ENCODE measurements around the gene PPFIA4. TPM values are rescaled to one million over a fixed set of nuclear protein-coding genes. Genes with fewer than 3 reads are reported as not detected.

Gene PPFIA4
- total and polyA plus RNA-seq, 9 of the 15 experiments (the other 6 are each of a cell fraction or from before 2014, with no cell fraction given), result 0.07 to 12.0 (median 0.70) TPM

DNA sequence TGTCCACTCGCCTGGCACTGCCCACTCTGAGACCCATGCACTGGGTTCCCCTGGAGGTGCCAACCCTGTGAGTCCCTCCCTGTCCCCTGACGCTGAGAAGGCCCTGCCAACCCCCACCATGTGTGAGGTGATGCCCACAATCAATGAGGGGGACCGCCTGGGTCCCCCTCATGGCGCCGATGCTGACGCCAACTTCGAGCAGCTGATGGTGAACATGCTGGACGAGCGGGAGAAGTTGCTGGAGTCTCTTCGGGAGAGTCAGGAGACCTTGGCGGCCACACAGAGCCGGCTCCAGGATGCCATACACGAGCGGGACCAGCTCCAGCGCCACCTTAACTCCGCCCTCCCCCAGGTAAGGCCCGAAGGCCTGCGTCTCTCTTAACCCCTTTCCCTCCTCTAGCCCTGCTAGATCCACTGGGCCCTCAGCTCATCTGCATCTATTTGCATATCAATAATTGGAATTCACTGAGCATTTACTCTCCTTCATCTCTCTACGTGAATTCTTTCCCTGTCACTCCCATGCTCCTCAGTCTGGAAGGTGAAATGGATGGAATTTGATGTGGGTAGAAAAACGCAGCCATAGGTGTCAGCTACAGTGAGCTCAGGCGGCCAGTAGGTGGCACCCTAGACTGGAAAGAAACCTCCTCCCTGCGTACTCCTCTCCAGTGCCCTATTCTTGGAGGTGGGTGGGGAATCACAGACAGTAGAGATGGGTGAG is 12.8 kb downstream of the PPFIA4 start (continued):
- TF ChIP-seq TEAD1 (CRISPR knock-in tag; IDR thresholded peaks at IDR 0.05) (0 out of 4 replicates have a peak, but pooled peaks of 1 of the 2 experiments have one; percentile 48), ZNF445 (CRISPR knock-in tag; IDR thresholded peaks at IDR 0.05; ENCODE audit: low read depth) (no peak), POLR2G (IDR thresholded peaks at IDR 0.05; ENCODE audit: low read depth, low read length) (no peak), HNRNPL (IDR thresholded peaks at IDR 0.05; ENCODE audit: low read depth, low read length) (no peak), TBL1XR1 (IDR thresholded peaks at IDR 0.05; ENCODE audit: low read length in 2 of 2) (peak in 1 of 2 experiments; percentile 11; a peak in 1 of 4 replicates), ZNF75A (CRISPR knock-in tag; IDR thresholded peaks at IDR 0.05) (no peak), ZEB2 (IDR thresholded peaks at IDR 0.05) (no peak), ZC3H8 (IDR thresholded peaks at IDR 0.05) (no peak), GTF2E2 (tag; IDR thresholded peaks at IDR 0.05) (no peak), POLR2AphosphoS2 (IDR thresholded peaks at IDR 0.05; ENCODE audit: low read length) (no peak), NR2C2 (CRISPR knock-in tag; IDR thresholded peaks at IDR 0.05) (no peak), NR2C2 (tag; IDR thresholded peaks at IDR 0.05) (no peak), FOXP1 (CRISPR knock-in tag; IDR thresholded peaks at IDR 0.05) (0 out of 2 replicates have a peak, but pooled peaks have one; percentile 45), RBM39 (optimal IDR thresholded peaks at IDR 0.05; ENCODE audit: low read depth, low read length) (peak; percentile 70), MCM2 (IDR thresholded peaks at IDR 0.05; ENCODE audit: low read depth) (no peak), ESRRB (CRISPR knock-in tag; IDR thresholded peaks at IDR 0.05; ENCODE audit: borderline replicate concordance) (no peak), ZNF212 (CRISPR knock-in tag; IDR thresholded peaks at IDR 0.05) (no peak), KDM1A (IDR thresholded peaks at IDR 0.05) (no peak), SRSF9 (IDR thresholded peaks at IDR 0.05; ENCODE audit: borderline replicate concordance, low read depth, low read length) (no peak)
- TF ChIP-seq, protein P1, sequence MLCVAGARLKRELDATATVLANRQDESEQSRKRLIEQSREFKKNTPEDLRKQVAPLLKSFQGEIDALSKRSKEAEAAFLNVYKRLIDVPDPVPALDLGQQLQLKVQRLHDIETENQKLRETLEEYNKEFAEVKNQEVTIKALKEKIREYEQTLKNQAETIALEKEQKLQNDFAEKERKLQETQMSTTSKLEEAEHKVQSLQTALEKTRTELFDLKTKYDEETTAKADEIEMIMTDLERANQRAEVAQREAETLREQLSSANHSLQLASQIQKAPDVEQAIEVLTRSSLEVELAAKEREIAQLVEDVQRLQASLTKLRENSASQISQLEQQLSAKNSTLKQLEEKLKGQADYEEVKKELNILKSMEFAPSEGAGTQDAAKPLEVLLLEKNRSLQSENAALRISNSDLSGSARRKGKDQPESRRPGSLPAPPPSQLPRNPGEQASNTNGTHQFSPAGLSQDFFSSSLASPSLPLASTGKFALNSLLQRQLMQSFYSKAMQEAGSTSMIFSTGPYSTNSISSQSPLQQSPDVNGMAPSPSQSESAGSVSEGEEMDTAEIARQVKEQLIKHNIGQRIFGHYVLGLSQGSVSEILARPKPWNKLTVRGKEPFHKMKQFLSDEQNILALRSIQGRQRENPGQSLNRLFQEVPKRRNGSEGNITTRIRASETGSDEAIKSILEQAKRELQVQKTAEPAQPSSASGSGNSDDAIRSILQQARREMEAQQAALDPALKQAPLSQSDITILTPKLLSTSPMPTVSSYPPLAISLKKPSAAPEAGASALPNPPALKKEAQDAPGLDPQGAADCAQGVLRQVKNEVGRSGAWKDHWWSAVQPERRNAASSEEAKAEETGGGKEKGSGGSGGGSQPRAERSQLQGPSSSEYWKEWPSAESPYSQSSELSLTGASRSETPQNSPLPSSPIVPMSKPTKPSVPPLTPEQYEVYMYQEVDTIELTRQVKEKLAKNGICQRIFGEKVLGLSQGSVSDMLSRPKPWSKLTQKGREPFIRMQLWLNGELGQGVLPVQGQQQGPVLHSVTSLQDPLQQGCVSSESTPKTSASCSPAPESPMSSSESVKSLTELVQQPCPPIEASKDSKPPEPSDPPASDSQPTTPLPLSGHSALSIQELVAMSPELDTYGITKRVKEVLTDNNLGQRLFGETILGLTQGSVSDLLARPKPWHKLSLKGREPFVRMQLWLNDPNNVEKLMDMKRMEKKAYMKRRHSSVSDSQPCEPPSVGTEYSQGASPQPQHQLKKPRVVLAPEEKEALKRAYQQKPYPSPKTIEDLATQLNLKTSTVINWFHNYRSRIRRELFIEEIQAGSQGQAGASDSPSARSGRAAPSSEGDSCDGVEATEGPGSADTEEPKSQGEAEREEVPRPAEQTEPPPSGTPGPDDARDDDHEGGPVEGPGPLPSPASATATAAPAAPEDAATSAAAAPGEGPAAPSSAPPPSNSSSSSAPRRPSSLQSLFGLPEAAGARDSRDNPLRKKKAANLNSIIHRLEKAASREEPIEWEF (CRISPR knock-in tag; IDR thresholded peaks at IDR 0.05), result no peak
- TF ChIP-seq, protein P2, sequence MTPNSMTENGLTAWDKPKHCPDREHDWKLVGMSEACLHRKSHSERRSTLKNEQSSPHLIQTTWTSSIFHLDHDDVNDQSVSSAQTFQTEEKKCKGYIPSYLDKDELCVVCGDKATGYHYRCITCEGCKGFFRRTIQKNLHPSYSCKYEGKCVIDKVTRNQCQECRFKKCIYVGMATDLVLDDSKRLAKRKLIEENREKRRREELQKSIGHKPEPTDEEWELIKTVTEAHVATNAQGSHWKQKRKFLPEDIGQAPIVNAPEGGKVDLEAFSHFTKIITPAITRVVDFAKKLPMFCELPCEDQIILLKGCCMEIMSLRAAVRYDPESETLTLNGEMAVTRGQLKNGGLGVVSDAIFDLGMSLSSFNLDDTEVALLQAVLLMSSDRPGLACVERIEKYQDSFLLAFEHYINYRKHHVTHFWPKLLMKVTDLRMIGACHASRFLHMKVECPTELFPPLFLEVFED (CRISPR knock-in tag; conservative IDR thresholded peaks at IDR 0.05), result 0 out of 2 replicates have a peak, but pooled peaks have one; percentile 33
- TF ChIP-seq, protein P3, sequence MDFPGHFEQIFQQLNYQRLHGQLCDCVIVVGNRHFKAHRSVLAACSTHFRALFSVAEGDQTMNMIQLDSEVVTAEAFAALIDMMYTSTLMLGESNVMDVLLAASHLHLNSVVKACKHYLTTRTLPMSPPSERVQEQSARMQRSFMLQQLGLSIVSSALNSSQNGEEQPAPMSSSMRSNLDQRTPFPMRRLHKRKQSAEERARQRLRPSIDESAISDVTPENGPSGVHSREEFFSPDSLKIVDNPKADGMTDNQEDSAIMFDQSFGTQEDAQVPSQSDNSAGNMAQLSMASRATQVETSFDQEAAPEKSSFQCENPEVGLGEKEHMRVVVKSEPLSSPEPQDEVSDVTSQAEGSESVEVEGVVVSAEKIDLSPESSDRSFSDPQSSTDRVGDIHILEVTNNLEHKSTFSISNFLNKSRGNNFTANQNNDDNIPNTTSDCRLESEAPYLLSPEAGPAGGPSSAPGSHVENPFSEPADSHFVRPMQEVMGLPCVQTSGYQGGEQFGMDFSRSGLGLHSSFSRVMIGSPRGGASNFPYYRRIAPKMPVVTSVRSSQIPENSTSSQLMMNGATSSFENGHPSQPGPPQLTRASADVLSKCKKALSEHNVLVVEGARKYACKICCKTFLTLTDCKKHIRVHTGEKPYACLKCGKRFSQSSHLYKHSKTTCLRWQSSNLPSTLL (IDR thresholded peaks at IDR 0.05), result no peak
